HG03064 (cell line): ENCODE measurements around the gene EFNA5.

Experiments used
- ATAC-seq: cut with Tn5 transposase; IDR thresholded peaks from one replicate; pipeline ENCODE4 v1.9.1; 2021; ENCODE audit warnings: low read depth; ENCODE audit not compliant: unreplicated experiment

EFNA5 gene

DNA sequence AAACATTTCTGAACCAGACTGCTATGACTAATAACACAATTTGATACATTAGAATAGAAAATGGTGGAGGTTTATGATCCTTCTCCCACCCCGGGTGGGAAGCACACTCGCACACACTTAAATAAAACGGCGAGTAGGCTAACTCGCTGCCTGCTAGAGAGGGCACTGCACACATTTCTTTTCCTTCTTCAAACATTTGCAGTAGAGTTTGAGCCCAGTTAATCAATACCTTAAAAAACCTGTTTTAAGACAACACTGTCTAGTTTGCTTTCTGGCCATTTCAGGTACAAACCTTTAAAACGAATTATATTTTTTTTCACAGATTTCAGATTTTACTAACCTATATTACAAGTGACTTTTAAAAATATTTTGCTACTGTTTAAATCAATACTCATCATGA lies 63.5 kb downstream of the EFNA5 start:
- ATAC-seq, result no peak

GRCh38 chr5:107605596-107606125 lies 65.1 kb downstream of the EFNA5 start:
- no peak for ATAC-seq

DNA sequence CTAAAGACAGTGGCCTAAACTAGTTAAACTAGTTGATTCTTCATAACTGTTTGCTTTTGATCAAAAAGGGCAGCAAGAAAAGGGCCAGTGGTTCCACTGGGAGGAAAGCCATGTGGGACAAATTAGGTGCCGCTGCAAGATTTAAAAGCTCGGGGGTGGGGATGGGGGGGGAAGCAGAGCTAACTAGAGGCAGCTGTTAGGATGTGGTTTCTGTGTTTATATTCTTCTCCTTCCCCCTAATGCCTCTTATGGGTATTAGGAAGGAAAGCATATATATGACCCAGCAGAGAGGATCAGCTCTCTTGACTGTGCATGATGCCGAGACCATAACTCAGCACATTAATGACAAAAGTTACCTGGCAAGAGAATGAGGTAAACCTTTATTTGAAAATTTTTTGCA lies 65.7 kb downstream of the EFNA5 start:
- ATAC-seq, result no peak

DNA sequence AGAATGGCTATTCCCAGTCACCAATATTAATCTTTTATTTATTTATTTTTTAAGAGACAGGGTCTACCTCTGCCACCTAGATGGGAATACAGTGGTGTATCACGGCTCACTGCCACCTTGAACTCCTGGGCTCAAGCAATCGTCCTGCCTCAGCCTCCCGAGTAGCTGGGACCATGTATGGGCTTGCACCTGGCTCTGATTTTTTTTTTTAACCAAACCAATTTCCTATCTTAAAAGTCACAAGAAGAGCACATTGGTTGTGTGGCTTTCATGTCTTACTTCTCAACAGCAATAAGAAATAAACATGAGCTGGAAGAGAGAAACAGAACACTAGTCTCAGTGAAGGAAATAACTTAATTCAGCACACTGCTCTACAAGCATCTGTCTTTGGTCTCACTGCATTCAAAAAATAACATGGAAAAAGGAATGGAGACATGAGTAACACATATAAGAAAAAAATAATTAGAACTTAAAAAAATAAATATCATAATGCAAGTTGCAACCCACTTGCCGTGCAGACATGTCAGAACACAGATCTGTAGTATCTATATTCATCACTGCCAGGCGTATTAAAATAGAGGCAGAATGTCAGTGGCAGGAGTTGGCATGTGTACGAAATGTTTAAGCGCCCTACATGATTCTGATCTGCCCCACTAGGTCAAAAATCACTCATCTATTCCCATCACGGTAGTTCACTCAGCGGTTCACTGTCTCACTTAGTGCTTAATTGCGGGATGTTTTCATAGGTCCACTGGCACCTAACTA lies 66.4 kb downstream of the EFNA5 start:
- no peak for ATAC-seq

DNA sequence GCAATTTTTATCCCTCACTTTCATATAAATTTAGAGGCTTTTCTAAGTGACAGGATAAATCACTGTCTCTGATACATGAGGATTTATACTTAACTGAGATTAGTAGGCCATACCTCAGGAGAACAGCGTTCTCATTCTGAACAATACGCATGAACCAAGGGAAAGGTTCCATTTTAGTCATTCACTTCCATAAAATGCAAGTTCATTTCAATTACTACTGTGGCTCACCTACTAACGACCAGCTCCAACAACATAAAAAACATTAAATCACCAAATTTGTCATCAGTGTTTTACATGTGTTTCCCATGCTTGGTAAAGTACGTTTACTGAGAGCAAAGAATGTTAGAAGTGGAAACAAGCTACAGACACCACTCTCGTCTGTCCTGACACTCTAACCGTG lies 67.4 kb downstream of the EFNA5 start:
- ATAC-seq, result no peak

DNA sequence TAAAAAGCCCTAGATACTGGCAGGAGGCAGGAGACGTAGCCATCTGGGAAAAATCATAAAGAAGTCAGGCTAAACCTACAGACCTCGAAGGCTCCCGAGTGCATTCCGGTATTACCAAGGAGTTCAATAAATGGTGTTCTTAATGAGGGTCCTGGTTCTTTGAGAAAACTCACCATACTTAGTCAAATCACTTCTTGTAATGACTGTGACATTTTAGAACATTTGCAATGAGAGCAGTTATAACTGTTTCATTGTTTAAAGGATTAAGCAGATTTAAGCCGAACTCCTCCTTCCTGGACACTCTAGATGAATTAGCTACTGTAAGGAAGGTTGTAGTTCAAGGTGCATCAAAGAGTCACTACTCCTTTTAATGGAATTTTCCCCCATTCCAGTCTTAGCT lies 67.8 kb downstream of the EFNA5 start:
- no peak for ATAC-seq

GRCh38 chr5:107601076-107601475 lies 69.7 kb downstream of the EFNA5 start:
- no peak for ATAC-seq

DNA sequence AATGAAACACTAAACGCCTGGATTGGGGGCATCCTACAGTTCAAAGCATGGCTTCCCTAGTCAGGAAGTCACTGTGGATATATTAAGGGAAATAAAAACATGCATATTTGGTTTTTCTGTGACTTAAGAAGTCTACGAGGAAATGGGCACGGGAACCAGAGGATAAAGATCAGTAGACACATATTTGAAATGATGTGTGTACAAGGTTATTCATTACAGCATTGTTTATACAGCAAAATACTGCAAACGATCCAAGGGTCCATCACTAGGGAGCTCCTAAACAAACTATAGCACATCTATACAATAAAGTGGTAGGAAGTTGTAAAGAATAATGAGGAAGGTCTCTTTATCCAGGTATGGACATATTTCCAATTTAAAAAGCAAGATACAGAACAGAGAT lies 71.8 kb downstream of the EFNA5 start:
- ATAC-seq, result no peak

GRCh38 chr5:107597803-107598202 lies 72.9 kb downstream of the EFNA5 start:
- ATAC-seq, result no peak

DNA sequence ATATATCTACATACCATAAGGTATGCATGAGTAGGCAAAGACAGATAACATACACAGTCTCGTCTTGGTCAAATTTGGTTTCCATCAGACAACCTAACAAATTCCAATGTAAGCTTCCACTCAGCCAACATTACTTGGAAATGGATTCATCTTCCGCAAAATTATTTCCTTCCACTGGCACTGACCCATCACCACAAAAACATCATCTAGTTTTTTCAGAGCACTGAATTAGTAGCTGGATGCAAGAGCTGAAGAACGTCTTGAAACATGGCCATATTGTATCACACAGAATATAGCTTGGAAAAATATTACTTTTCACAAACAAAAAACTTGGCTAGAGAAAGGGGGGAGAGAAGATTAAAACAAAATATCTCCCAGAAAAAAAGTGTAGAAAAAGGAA lies 73.5 kb downstream of the EFNA5 start:
- no peak for ATAC-seq

DNA sequence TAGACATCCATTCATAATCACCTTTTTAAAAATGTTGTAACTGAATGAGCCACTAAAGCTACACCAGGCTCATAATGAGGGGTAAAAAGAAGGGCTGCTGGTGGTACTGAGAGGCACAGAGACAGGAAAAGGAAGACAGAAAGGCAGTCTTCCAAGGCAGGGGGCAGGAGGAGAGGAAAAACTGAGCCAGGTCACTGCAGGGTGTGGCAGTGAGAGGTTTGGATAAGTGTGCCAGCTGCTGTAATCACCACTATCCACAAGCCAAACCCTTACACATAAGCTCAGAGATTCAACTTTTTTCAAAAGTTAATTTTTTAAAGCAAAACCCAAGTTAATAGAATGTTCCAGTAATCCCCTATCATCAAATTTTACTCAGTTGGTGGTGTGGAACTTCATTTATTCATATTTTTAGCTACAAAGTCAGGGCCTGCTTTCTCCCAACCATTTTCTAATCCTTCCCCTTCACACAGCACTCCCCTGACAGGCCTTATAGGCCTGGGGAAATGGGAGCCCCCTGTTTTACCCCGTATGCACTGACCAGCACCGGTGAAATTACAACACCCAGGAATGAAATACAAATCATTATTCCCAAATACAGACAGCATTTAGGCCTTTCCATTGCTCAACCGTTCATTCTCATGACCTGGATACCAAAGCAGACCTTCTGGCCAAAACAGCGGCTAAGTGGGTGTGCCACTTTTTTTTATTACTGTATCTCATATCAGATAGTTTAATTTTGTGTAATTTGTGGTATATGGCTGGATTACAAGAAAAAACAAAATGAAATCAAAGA lies 76.3 kb downstream of the EFNA5 start:
- no peak for ATAC-seq

- ATAC-seq, result no peak
These were observed 77.7 kb downstream of the EFNA5 start for GRCh38 chr5:107593009-107593408.

DNA sequence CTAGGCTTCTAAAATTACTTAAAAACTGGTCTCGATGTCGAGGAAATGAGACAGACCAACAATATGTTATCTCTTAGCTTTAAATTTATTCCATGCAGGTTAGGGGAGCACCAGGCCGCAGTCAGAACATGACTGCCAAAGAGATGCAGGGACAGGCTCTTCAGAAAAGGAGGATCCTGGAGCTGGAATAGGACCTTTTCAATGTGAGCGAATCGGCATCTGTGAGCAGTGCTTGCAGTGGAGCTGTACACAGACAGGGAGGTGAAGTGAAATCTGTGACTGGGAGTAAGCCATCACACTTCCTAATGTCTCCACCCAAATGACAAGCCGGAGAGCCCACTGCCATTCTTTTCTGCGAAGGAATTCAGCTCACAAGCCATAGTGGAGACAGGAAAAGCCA lies 78.2 kb downstream of the EFNA5 start:
- ATAC-seq, result no peak

DNA sequence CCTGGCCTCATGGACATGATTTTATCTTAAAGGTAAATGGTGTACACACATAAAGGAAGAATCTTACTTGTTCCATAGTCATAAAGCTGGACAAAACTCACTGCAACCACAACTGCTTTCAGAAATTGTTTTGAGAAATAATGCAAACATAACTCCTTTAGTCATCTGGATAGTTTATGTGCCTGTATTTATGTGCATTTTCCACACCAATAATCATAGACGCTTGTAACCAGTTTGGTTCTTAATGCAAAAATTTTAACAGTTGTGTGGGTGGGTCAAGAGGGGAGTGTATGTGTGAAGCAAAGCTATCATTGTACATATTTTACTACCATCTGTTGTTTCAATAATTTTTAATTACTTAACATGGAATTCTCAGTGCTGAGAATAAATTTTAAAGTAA lies 80.1 kb downstream of the EFNA5 start:
- no peak for ATAC-seq

GRCh38 chr5:107589520-107590193 lies 81.1 kb downstream of the EFNA5 start:
- ATAC-seq, result no peak

DNA sequence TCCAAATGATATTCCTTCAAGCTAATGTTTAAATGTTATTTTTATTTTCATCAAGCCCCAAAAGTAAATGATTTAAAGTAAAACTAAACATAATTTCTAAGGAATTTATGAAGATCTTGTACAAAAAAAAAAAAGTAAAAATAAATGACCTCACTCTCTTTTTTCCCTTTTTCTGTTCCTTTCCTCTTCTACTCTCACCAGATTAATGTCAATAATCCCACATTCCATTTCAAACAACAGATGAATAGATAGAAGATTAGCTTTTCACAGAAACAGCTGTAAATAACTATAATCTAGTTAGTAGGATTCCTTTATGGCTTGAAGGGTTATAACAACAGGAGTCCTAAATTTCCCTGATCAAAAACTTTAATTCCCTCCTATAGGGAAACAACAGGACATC lies 88.1 kb downstream of the EFNA5 start:
- ATAC-seq, result no peak

DNA sequence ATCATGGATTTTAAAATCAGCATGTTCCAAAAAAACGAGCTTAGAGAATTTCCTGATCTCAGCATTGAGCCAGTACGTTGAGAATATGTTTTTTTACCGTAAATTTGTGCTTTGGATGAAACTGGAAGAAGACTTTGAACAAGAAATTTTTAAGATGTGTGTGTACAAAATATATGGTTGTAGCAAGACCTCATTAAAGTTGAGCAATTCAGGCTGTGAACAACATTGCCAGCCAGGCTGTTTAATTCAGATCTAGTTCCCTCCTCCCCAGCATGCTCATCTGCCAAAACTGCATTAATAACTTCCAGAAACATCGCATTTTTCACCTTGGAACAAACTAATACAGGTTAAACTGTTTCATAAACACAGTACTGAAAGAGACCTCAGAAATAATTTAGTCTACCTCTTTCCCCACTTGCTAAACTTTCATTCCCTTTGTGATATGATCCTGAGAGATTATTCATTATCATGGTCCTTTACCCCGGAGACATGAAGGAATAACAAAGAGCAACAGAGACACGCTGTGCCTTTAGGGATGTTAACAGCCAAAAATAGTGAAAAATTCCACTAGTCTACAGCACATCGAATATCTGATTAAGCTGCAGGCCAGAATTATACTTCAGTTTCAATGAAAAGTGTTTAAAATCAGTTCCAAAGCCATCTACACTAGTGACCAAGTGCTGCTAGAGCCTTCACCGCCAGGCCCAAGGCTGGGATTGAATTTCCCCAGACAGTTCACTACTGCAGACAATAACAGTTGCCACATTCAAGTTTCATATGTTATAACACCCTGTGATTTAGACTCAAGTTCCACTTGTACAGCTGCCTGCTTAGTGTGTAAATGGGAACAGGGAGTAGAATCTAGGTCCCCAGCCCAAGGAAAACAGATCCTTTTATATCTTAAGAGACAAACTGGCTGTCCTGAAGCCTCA lies 89.6 kb downstream of the EFNA5 start:
- no peak for ATAC-seq

GRCh38 chr5:107578051-107578635 lies 92.6 kb downstream of the EFNA5 start:
- no peak for ATAC-seq

DNA sequence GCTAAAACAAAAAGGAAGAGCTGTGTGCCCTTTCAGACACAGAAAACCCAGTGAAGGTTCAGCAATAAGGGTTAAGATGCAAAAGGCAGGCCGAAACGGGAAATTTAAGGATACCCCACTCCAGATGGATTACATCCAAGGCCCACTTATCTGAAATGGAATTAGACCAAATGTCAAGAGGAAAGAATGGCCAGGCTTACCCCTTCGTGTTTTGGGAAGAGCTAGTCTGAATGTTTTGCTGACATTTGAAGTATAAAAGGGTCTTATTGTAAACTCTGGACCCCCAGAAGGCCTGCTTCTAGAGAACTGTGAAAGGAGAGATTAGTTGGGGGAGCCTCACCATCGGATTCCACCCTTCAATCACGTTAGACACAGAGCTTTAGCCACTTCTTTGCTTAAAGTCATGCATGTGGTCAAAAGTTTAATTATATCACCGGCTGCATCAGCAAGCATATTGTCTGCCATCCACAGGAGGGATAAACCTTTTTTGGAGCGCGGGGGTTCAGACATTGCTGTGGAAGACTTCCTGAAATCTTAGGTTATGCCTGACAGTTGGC lies 93.3 kb downstream of the EFNA5 start:
- ATAC-seq, result no peak
